ENCODE data around the gene TOR1B. TPM values are rescaled to one million over a fixed set of nuclear protein-coding genes. Genes with fewer than 3 reads are reported as not detected.

TOR1B gene
- polyA plus RNA-seq, 1 of the 3 experiments (the other 2 are of a cell fraction), result 37.4 TPM

- Histone ChIP-seq H3F3A (replicated peaks; ENCODE audit: insufficient read depth) (no peaks in the 10 kb centered on the region), H3K36me3 (replicated peaks in 1 of 2; ENCODE audit: control insufficient read depth in 1 of 2, insufficient read depth in 2 of 2, low read length in 1 of 2) (no peaks in the 10 kb centered on the region), H3K9me2 (no peaks in the 10 kb centered on the region), H3K9me3 (no peaks in the 10 kb centered on the region), H3K4me3 (ENCODE audit: low read depth in 2 of 2, low read length in 1 of 2) (no peak overlapping the region; a peak in 1 of 4 replicates), H3K4me2 (peak overlapping the region; percentile 72), H4K20me1 (ENCODE audit: insufficient read depth) (no peaks in the 10 kb centered on the region), H3K79me2 (ENCODE audit: insufficient read depth) (no peaks in the 10 kb centered on the region), H3K9ac (peak overlapping the region; percentile 20; the same call in 1 of the 2 replicates), H2AFZ (ENCODE audit: low read depth) (peak overlapping the region; percentile 68), H3K27ac (ENCODE audit: low read depth in 2 of 2, low read length in 1 of 2) (peak overlapping the region; percentile 13 to 79; a peak in 3 of 4 replicates), H3K4me1 (ENCODE audit: control insufficient read depth in 1 of 2, insufficient read depth in 2 of 2, low read depth in 1 of 2, low read length in 1 of 2) (peaks cover 4 to 6% of the 10 kb centered on the region in 2 experiments; a peak in 1 of 4 replicates), H3K27me3 (ENCODE audit: insufficient read depth) (no peaks in the 10 kb centered on the region)
- CTCF ChIA-PET, result interaction anchor here (0.7 to 19.6 kb wide), 7 partner anchors 13 to 166 kb away, joined by 3 to 356 read pairs (median 6); no protein-coding TSS in a partner anchor
- 28% methylated on average over 8 of the region's 16 CpGs for WGBS (ENCODE audit: low lambda C conversion rate)
- POLR2A ChIA-PET, result no interaction called here
- peak; percentile 45 for DNase-seq
- TF ChIP-seq GABPA (IDR thresholded peaks at IDR 0.05; ENCODE audit: low read depth) (no peak), TEAD4 (IDR thresholded peaks at IDR 0.05; ENCODE audit: borderline replicate concordance, insufficient read depth) (0 out of 2 replicates have a peak, but pooled peaks have one; percentile 47), SMC3 (IDR thresholded peaks at IDR 0.05; ENCODE audit: low read depth, low read length) (0 out of 2 replicates have a peak, but pooled peaks have one; percentile 3), TAF1 (IDR thresholded peaks at IDR 0.05; ENCODE audit: borderline replicate concordance, low read depth, low read length) (no peak), JUND (IDR thresholded peaks at IDR 0.05) (peak; percentile 86), FOSL2 (IDR thresholded peaks at IDR 0.05; ENCODE audit: borderline replicate concordance, low read depth) (peak; percentile 77; the same call in 1 of the 2 replicates), NFIC (IDR thresholded peaks at IDR 0.05; ENCODE audit: borderline replicate concordance) (peak; percentile 52; the same call in 1 of the 2 replicates), RXRA (IDR thresholded peaks at IDR 0.05; ENCODE audit: borderline replicate concordance, low read depth) (peak; percentile 90), GATA2 (CRISPR knock-in tag; IDR thresholded peaks at IDR 0.05) (no peak), FOXJ3 (CRISPR knock-in tag; IDR thresholded peaks at IDR 0.05) (no peak), FOXM1 (IDR thresholded peaks at IDR 0.05; ENCODE audit: low read depth) (no peak), RCOR1 (IDR thresholded peaks at IDR 0.05; ENCODE audit: low read length) (no peak), EZH2phosphoT487 (IDR thresholded peaks at IDR 0.05; ENCODE audit: borderline replicate concordance, low read depth) (no peak), YY1 (IDR thresholded peaks at IDR 0.05; ENCODE audit: low read depth) (peak; percentile 68; the same call in 1 of the 2 replicates), SIN3A (IDR thresholded peaks at IDR 0.05; ENCODE audit: borderline replicate concordance, low read depth, low read length) (no peak), CHD2 (IDR thresholded peaks at IDR 0.05; ENCODE audit: low read length, partially characterized antibody) (no peak), ZBTB33 (IDR thresholded peaks at IDR 0.05; ENCODE audit: borderline replicate concordance, low read depth) (no peak), REST (IDR thresholded peaks at IDR 0.05; ENCODE audit: low read depth, low read length) (0 out of 2 replicates have a peak, but pooled peaks have one; percentile 9)
- TF ChIP-seq, protein P1, sequence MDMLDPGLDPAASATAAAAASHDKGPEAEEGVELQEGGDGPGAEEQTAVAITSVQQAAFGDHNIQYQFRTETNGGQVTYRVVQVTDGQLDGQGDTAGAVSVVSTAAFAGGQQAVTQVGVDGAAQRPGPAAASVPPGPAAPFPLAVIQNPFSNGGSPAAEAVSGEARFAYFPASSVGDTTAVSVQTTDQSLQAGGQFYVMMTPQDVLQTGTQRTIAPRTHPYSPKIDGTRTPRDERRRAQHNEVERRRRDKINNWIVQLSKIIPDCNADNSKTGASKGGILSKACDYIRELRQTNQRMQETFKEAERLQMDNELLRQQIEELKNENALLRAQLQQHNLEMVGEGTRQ (IDR thresholded peaks at IDR 0.05; ENCODE audit: borderline replicate concordance, low read depth, low read length), result no peak
- TF ChIP-seq, protein P2, sequence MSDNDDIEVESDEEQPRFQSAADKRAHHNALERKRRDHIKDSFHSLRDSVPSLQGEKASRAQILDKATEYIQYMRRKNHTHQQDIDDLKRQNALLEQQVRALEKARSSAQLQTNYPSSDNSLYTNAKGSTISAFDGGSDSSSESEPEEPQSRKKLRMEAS (IDR thresholded peaks at IDR 0.05; ENCODE audit: low read depth), result no peak; the same call in 1 of the 2 replicates
- TF ChIP-seq, protein P3, sequence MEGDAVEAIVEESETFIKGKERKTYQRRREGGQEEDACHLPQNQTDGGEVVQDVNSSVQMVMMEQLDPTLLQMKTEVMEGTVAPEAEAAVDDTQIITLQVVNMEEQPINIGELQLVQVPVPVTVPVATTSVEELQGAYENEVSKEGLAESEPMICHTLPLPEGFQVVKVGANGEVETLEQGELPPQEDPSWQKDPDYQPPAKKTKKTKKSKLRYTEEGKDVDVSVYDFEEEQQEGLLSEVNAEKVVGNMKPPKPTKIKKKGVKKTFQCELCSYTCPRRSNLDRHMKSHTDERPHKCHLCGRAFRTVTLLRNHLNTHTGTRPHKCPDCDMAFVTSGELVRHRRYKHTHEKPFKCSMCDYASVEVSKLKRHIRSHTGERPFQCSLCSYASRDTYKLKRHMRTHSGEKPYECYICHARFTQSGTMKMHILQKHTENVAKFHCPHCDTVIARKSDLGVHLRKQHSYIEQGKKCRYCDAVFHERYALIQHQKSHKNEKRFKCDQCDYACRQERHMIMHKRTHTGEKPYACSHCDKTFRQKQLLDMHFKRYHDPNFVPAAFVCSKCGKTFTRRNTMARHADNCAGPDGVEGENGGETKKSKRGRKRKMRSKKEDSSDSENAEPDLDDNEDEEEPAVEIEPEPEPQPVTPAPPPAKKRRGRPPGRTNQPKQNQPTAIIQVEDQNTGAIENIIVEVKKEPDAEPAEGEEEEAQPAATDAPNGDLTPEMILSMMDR (IDR thresholded peaks at IDR 0.05), result no peak
- TF ChIP-seq, protein P4, sequence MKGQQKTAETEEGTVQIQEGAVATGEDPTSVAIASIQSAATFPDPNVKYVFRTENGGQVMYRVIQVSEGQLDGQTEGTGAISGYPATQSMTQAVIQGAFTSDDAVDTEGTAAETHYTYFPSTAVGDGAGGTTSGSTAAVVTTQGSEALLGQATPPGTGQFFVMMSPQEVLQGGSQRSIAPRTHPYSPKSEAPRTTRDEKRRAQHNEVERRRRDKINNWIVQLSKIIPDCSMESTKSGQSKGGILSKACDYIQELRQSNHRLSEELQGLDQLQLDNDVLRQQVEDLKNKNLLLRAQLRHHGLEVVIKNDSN (IDR thresholded peaks at IDR 0.05; ENCODE audit: borderline replicate concordance, low read depth), result no peak; the same call in 1 of the 2 replicates
Observed at GRCh38 chr9:129776938-129777768, 25.8 kb upstream of the TOR1B start.
